Subcutaneous adipose tissue (tissue), 4 donors: Measurements from ENCODE around the gene TASP1. TPM values are rescaled to one million over a fixed set of nuclear protein-coding genes. Genes with fewer than 3 reads are reported as not detected.

Experiments
- CTCF ChIP-seq: fragments of 450-650 bp; IDR thresholded peaks from one replicate; pipeline ENCODE4 v1.5.1; 2016; ENCODE audit warnings: low read depth, mild to moderate bottlenecking, control low read depth, antibody characterized with exemption, moderate library complexity
- total RNA-seq, 4 donors: library from RNA; depleted of rRNA; stranded (reverse); fragments of >200 nt; gene quantifications; one replicate each; pipeline ENCODE4 v1.1.0, GENCODE V29; 2016

TASP1 gene
- total RNA-seq, 4 donors from 2014 or later = 9.5 to 23.7 (median 11.8) TPM

- no peak for TF ChIP-seq CTCF
These were observed 213.2 kb downstream of the TASP1 start for GRCh38 chr20:13425381-13426135.

- TF ChIP-seq CTCF = no peak
These were observed 214.4 kb downstream of the TASP1 start for GRCh38 chr20:13424174-13424833.

GRCh38 chr20:13423472-13424173 is 215.1 kb downstream of the TASP1 start:
- TF ChIP-seq CTCF = no peak

DNA sequence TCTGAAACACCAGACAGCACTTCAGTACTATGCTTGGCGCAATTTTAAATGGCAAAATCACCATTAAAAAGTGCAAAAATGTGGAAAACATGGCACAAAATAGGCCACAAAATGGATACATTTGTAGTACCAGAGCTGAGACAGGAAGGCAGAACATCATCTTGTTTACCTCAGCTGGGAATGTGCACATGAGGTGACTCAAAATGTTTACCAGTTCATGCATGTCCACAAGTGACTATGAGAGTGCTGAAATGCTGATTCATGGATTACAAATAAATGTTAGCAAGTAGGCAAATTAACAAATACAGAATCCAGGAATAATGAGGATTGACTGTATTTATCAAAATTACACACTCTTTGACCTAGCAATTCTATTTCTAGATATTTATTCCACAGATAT is 216.1 kb downstream of the TASP1 start:
- no peak for TF ChIP-seq CTCF

GRCh38 chr20:13420625-13421024 is 218.1 kb downstream of the TASP1 start:
- no peak for TF ChIP-seq CTCF

DNA sequence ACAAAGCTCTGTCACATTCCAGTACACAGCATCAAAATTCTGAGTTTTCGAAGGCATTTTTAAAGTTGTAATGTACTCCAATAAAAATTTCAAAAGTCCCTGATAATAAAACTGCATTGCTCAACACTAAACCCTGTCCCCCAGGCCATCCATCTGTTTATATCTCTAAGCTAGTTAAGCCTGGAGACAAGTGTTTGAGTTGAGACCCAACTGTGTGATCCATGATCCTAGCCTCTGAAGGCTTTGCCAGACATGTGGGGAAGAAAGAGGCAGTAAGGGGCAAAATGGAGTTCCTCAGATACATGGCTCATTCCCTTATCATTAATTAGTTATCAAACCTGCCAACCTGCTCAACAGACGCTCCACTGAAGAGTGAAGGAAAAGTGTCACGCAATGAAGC is 219.3 kb downstream of the TASP1 start:
- TF ChIP-seq CTCF = no peak
